MM.1S (cell line): Measurements from ENCODE around the gene COL5A1.

Experiments used
- CTCF ChIP-seq: fragments of 300-600 bp; sonication (generic); IDR thresholded peaks from 2 replicates; pipeline ENCODE4 v1.5.1; 2016; ENCODE audit warnings: antibody characterized with exemption, low read length, mixed read lengths
- EZH2 ChIP-seq: fragments of 300-600 bp; sonication (generic); optimal IDR thresholded peaks from 2 replicates; pipeline ENCODE3; 2017; ENCODE audit warnings: low read depth, mild to moderate bottlenecking, antibody characterized with exemption, low read length, mixed read lengths

GRCh38 chr9:134605966-134606357, 35.6 kb upstream of the COL5A1 start:
- TF ChIP-seq CTCF (no peak), EZH2 (no peak)
